UCSD-AML1 (cell line): Measurements from ENCODE around the gene CUL4B.
A peak's percentile ranks its signal among the peaks of the same experiment; 100 is the strongest.
"Not testable (repeated sequence)": the region's sequence is repeated elsewhere in the genome, so short reads cannot be mapped to it uniquely, and the experiment has no call there.

ENCODE experiments used
- DNase-seq: peaks from one replicate; lab custom pipeline; 2025; ENCODE audit not compliant: unreplicated experiment; lab: John Stamatoyannopoulos, UW

CUL4B gene

GRCh38 chrX:120560842-120561633, at the start of gene CUL4B:
CUL4B (minus strand) TSS chrX:120560962; CDS start chrX:120560638, 324 bp downstream.
- DNase-seq, result peak; percentile 93

GRCh38 chrX:120604361-120604782, 43.6 kb upstream of the CUL4B start:
- DNase-seq, result no peak

DNA sequence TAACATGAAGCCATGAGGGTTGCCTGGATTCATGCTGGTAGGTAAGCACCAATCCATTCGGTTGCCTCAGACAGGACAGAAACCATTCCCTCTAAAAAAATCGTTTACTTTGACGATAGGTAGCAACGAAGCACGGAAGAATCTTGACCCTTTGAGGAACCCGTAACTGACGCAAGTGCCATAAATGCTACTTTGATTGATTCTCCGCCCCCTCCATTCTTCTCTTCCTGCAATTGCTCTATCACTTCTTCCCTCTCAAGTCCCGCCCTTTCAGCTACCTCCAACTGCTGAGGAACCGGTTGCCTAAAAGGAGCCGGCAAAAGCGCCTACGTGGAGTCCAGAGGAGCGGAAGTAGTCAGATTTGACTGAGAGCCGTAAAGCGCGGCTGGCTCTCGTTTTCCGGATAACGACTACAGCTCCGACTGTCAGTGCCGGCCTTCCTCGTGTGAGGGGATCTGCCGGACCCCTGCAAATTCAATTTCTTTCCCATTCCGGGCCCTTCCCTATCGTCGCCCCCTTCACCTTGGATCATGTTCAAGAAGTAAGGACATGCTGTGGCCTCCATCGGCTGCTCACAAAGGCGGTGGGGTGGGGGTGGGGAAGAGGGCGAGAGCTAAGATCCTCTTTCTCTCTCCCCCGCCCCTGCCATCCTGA, 43.1 kb upstream of the CUL4B start, which contains the start of gene MCTS1:
Gene MCTS1, plus strand, starts transcription at position 395 of the 654 bp plus-strand sequence. Its CDS starts 136 bp downstream, at position 531.
- peak; percentile 76 for DNase-seq

GRCh38 chrX:120585702-120586101, 24.9 kb upstream of the CUL4B start:
- DNase-seq, result no peak

DNA sequence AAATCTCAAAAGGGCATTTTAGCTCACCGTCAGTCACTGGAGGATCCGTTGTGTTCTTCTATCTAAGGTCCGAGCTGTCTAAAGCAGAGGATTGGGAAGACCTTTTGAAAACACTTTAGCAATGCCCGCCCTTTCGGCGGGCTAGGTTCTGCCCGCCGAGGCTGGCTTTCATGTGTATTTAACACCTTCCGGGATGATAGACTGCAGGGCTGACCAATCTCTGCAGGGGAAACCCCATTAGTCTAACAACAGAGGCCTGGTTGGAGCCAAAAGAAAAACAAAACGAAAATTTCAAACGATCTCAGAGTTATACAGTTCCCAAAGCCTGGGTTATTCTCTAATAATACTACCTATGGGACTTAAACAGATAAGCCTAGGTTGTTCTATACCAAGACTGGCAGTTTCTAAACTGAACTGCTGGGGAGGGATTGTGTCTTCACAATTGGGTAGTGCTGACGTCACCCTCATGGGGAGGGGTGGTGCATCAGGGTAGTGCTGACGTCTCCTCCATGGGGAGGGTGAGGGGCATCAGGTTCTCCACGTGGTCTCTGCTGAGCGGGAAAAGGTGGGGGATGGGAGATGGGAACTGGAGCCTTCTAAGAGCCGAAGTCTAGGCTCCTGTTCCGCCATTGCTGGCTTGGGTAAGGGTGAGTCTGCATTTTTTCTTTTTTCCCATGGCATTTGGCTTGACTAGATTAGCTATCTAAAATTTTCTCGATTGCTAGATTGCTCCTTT, 14.8 kb upstream of the CUL4B start:
- DNase-seq, result no peak

DNA sequence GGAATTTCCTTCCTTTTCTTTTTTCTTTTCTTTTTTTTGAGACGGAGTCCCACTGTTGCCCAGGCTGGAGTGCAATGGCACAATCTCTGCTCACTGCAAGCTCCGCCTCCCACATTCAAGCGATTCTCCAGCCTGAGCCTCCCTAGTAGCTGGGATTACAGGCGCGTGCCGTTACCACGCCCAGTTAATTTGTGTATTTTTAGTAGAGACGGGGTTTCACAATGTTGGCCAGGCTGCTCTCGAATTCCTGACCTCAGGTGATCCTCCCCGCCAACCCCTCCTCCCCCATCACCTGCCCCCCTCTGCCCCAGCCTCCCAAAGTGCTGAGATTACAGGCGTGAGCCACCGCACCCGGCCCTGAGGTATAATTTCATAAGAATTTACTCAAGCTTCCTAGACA, 13.0 kb upstream of the CUL4B start:
- not testable (repeated sequence) for DNase-seq

DNA sequence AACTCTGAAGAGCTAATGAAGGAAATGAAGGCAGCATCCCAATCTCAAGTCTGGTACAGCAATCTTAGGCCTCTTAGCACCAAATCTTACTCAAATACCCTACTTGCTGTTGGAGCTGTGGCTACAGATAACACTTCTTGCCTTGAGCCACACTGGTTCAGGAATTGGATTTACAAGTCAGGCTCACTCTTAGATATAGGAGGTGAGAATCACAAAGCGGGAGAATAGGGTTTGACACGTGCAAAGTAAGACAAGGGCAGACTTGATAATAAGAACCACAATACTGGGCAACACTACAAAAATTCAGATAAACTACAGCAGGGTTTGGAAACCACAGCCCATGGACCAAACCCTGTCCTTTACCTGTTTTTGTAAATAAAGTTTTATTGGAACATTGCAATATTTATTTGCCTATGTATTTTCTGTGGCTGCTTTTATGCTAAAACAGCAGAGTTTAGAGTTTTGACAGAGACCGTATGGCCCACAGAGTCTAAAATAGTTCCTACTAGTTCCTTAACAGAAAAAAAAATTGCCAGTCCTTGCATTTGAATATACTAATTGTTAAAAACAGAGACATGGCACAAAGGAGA, 9.3 kb upstream of the CUL4B start:
- DNase-seq, result no peak

DNA sequence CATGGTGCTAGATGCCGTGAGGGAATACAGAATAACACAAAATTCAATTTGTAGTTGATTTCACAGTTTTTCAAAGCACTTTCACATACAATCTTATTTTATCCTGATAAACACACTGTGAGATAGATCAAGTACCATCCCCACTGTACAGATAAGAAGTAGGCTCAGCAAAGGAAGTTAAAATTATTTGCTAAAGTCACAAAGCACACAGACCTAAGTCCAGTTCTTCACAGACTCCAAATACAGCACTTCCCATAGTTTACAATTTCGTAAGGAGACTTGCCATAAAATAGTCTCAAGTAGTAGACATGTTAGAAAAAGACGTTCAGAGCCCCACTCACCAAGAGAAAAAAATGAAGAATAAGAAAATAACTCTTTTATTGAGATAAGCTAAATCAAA, 7.8 kb upstream of the CUL4B start:
- no peak for DNase-seq

GRCh38 chrX:120568035-120568434, 7.3 kb upstream of the CUL4B start:
- no peak for DNase-seq

DNA sequence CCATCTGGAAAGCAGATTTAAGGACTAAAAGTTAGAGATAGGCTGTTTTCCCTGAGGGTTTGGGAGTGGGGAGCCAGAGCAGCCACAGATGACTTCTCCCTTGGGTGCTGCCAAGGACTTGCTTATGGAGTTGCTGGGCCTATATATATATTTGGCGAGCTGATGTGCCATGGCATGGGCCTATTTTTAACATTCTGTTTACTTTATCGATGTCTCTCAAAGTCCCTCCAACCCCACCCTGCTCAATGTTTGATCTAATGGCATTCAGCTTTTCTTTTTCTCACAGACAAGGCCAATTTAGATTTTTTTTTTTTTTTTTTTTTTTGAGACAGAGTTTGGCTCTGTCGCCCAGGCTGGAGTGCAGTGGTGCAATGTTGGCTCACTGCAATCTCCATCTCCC, 6.1 kb upstream of the CUL4B start:
- no peak for DNase-seq

GRCh38 chrX:120564925-120565324, 4.2 kb upstream of the CUL4B start:
- DNase-seq, result no peak

DNA sequence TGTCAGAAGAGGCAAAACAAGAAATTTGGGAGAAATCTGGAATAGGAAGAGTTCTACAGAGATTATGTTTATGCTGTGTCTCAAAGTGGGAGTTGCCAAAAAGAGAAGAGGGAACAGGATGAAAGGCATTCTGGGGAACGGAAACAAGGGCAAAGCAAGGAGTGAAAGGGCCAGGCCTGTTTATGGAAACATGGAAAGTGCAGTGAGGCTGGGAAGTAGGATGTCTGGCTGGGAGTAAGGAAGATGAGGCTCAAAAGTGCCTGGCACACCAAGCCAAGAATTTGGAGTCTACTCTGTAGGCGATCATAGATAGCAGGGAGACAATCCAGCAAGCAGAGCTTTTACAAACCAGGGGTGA, 1.8 kb upstream of the CUL4B start:
- peak; percentile 9 for DNase-seq

DNA sequence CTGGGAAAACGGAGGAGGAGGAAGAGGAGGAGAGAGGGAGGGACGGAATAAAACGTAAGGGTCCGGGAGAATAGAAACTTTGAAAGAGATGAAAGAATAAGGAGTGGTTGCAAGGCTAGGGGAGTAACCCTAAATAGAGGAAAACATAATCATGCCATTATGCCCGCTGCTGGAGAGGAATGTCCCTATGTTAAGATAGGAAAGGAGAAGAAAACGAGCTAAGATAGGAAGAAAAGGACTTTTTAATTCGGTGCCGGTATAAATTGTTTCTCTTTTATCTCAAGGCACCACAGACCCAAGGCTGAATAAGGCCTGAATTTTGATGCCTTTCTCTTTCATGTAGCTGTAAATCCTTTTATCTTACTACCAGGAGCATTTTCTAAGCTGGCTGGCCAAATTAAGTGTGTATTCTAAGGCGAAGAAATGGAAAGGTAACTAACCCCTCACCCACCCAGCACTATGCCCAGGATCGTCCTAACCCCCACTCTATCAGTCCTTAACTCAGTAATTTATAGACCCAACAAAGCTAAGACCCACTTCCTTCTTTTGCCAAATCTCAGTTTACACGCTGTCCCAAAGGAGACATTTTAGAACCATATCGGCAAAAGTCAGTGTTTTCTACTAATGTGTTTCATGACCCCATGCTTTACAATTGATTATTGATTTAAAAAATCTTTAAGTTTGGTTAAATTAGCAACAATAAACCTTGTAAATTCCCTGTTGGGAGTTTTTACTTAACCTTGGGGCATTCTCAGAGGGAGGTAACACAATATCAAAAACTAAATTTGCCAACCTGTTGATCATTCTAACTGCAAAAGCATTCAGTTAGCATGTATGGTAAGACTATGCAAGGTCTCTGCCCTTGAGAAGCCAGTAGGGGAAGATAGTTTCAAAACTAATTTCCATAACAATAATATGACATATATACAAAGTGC, 1.1 kb upstream of the CUL4B start:
- DNase-seq, result no peak

- DNase-seq, result no peak
These were observed 339 bp downstream of the CUL4B start for GRCh38 chrX:120560405-120560841.

GRCh38 chrX:120559804-120560203, 958 bp downstream of the CUL4B start:
- no peak for DNase-seq

DNA sequence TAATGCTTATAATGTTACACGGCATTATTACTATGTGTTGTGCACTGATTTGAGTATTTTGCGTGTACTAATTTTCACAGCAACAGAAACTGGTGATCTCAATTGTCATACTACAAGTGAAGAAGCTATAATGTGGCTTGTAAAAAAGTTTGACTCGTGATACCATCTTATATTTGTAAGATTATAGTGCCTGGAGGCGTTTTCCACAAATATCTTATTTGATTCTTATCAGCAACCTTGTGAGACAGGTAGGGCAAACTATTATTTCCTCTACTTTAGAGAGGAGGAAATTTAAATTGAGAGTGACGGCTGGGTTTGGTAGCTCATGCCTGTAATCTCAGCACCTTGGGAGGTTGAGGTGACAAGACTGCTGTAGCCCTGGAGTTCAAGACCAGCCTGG, 4.5 kb downstream of the CUL4B start:
- no peak for DNase-seq

DNA sequence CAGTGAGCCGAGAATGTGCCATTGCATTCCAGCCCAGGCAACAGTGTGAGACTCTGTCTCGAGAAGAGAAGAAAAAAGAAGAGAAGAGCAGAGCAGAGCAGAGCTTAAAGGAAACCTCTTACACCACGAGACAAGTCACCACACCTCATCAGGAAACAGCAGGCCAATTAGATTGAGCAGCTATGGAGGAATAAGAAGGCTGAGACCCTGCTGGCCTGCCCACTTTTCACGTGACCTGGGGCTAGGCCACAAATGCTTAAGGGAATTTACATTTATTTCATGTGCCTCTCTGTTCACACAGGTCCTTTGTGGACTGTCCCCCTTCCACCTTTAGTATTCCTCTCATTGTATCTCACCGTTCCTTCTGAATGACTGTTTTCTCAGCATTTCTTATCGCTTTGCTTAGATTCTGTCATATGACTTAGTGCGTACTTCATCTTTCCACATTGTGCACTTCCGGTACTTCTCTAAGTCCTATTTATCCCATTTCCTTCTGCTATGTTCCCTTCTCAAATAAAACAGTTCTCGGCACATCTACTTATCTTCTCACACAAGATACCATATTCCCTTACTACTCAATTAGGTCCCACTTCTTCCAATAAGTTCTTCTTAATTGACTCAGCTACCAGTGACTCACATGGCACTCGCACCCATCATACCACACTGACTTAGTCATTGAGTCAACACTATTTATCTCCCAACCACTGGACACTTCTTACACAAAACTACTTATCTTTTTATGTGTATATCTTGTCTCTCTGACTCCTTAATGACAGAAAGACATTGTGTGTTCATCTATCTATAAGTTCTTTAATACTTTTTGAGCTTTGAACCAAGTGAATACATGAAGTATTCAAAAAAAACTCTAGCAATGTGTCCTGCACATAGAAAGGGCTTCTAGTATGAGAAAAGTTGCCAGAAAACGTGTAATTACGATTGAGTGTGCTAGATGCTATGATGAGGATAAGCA, 11.0 kb downstream of the CUL4B start:
- no peak for DNase-seq

DNA sequence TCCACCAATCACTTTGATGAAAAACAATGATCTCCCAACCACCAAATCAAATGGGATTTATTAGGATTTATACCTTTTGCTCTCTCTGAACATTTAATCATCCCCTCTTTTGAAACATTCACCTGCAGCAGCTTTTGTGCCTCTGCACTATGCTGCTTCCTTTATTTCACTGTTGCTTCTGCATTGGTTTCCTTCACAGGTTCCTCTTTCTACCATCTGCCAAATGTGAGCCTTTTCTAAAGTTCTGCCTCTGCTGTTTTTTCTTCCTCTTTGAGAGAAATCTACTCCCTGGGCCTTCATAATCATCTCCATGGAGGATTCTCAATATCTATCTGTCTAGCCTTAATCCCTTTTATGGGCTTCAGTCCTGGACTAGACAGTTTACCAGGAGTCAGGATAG, 24.7 kb downstream of the CUL4B start:
- DNase-seq, result no peak
